HCT116 (cell line): ENCODE measurements around the gene STAC2. TPM values are rescaled to one million over a fixed set of nuclear protein-coding genes. Genes with fewer than 3 reads are reported as not detected.

Experiments
- ATAC-seq: fragments of 200-7000 bp; cut with Tn5 transposase; 2 replicates; pipeline ENCODE4 v1.9.1; 2020; ENCODE audit warnings: mild to moderate bottlenecking, moderate library complexity
- BruUV-seq: library from RNA; stranded (reverse); fragments of 400-500 nt; replicated peaks from 2 replicates; lab custom pipeline; 2021; lab: Mats Ljungman, UMichigan
- CTCF ChIA-PET: fragments of 300-600 bp; sonication (Branson Sonifier 250); formaldehyde crosslinking; loops from one replicate; lab custom pipeline; 2021; ENCODE audit warnings: antibody characterized with exemption; lab: Charles Lee
- POLR2A ChIA-PET: fragments of 300-600, 350-600 bp; sonication (Branson Sonifier 250); formaldehyde crosslinking; loops from one replicate; lab custom pipeline; 2021; ENCODE audit warnings: antibody characterized with exemption; lab: Charles Lee
- RAD21 ChIA-PET, 2 experiments: fragments of 300-600 bp; sonication (Branson Sonifier 250); formaldehyde crosslinking; loops; one replicate each; lab custom pipeline; 2023; ENCODE audit warnings: low total read pairs in 2 of 2; ENCODE audit not compliant: uncharacterized antibody in 2 of 2, unreplicated experiment in 2 of 2, low non-redundant PET in 1 of 2; lab: Charles Lee
- DNase-seq: peaks from one replicate; pipeline ENCODE4 v3.0.0-alpha.2; 2010; ENCODE audit warnings: low read depth, low spot score
- H2AFZ ChIP-seq: fragments of 200-600 bp; shearing (Covaris generic), sonication (generic); 2 replicates; pipeline ENCODE4 v1.6.1; 2017; ENCODE audit warnings: low read depth, mixed run types, mixed read lengths, antibody characterized with exemption, low read length; ENCODE audit not compliant: poor library complexity, severe bottlenecking
- H3K27ac ChIP-seq: 2 replicates; pipeline ENCODE4 v1.5.1; 2012; ENCODE audit warnings: low read depth, low read length
- H3K27me3 ChIP-seq: fragments of 200-600 bp; sonication (generic); 2 replicates; pipeline ENCODE4 v1.6.1; 2016; ENCODE audit warnings: mixed run types, low read length, mixed read lengths; ENCODE audit not compliant: insufficient read depth
- H3K36me3 ChIP-seq, 2 experiments: fragments of 200-500 bp in 1 of 2; fragments of 200-600 bp in 1 of 2; sonication (Bioruptor generic) in 1 of 2; sonication (generic) in 1 of 2; 2 replicates each; pipeline versions ENCODE4 v1.5.1 to v1.6.1; 2014 to 2016; ENCODE audit warnings: low read length in 2 of 2, inconsistent platforms in 1 of 2, mixed read lengths in 1 of 2, mixed run types in 1 of 2; ENCODE audit not compliant: insufficient read depth in 2 of 2, control insufficient read depth in 1 of 2
- H3K4me1 ChIP-seq, 2 experiments: fragments of 200-600 bp in 1 of 2; sonication (generic) in 1 of 2; 2 replicates each; pipeline versions ENCODE4 v1.5.1 to v1.6.1; 2012 to 2017; ENCODE audit warnings: low read length in 2 of 2, inconsistent platforms in 1 of 2, mild to moderate bottlenecking in 1 of 2, mixed read lengths in 1 of 2, mixed run types in 1 of 2, moderate library complexity in 1 of 2; ENCODE audit not compliant: insufficient read depth in 2 of 2, control insufficient read depth in 1 of 2
- H3K4me2 ChIP-seq: fragments of 200-600 bp; sonication (generic); 2 replicates; pipeline ENCODE4 v1.6.1; 2017; ENCODE audit warnings: mixed run types, low read length, mixed read lengths
- H3K4me3 ChIP-seq, 2 experiments: fragments of 200-600 bp in 1 of 2; sonication (generic) in 1 of 2; replicated peaks in 1 of 2; 2 replicates each; pipeline ENCODE4 v1.5.1; 2011 to 2016; ENCODE audit warnings: low read length in 2 of 2, control low read depth in 1 of 2, low read depth in 1 of 2, mild to moderate bottlenecking in 1 of 2, mixed read lengths in 1 of 2, mixed run types in 1 of 2
- H3K79me2 ChIP-seq: fragments of 200-600 bp; sonication (generic); 2 replicates; pipeline ENCODE4 v1.6.1; 2017; ENCODE audit warnings: mild to moderate bottlenecking, mixed run types, low read length, moderate library complexity, mixed read lengths; ENCODE audit not compliant: insufficient read depth
- H3K9ac ChIP-seq: fragments of 200-600 bp; sonication (generic); 2 replicates; pipeline ENCODE4 v1.6.1; 2016; ENCODE audit warnings: low read length, mixed read lengths
- H3K9me2 ChIP-seq: fragments of 200-600 bp; sonication (generic), shearing (Covaris generic); 2 replicates; pipeline ENCODE4 v1.6.1; 2017; ENCODE audit warnings: mixed run types, mild to moderate bottlenecking, moderate library complexity; ENCODE audit not compliant: insufficient read depth
- H3K9me3 ChIP-seq, 2 experiments: fragments of 200-500 bp in 1 of 2; fragments of 200-600 bp in 1 of 2; sonication (Bioruptor generic) in 1 of 2; sonication (generic) in 1 of 2; 2 replicates each; pipeline ENCODE4 v1.6.1; 2014 to 2017; ENCODE audit warnings: low read length in 2 of 2, mixed read lengths in 2 of 2, inconsistent platforms in 1 of 2, low read depth in 1 of 2, mild to moderate bottlenecking in 1 of 2, mixed run types in 1 of 2, moderate library complexity in 1 of 2; ENCODE audit not compliant: control insufficient read depth in 1 of 2, insufficient read depth in 1 of 2
- H4K20me1 ChIP-seq: fragments of 200-600 bp; sonication (generic), shearing (Covaris generic); 2 replicates; pipeline ENCODE4 v1.6.1; 2017; ENCODE audit warnings: mixed run types, mild to moderate bottlenecking, moderate library complexity; ENCODE audit not compliant: insufficient read depth
- ELF1 ChIP-seq: IDR thresholded peaks from 2 replicates; pipeline ENCODE4 v1.6.1; 2012; ENCODE audit warnings: low read depth, borderline replicate concordance
- EZH2 ChIP-seq: fragments of 200-600 bp; sonication (generic); IDR thresholded peaks from 2 replicates; pipeline ENCODE4 v1.6.1; 2017; ENCODE audit warnings: antibody characterized with exemption, mixed run types
- EZH2phosphoT487 ChIP-seq: fragments of 200-600 bp; IDR thresholded peaks from 2 replicates; pipeline ENCODE4 v1.6.1; 2018; ENCODE audit warnings: antibody characterized with exemption, borderline replicate concordance
- FOSL1 ChIP-seq: IDR thresholded peaks from 2 replicates; pipeline ENCODE4 v1.6.1; 2012; ENCODE audit warnings: low read depth
- MAX ChIP-seq: IDR thresholded peaks from 2 replicates; pipeline ENCODE4 v1.6.1; 2012
- YY1 ChIP-seq: IDR thresholded peaks from 2 replicates; pipeline ENCODE4 v1.6.1; 2011; ENCODE audit warnings: low read length, low read depth, moderate library complexity, mild to moderate bottlenecking; ENCODE audit not compliant: insufficient replicate concordance; ENCODE audit errors: extremely low read depth
- ZNF274 ChIP-seq: fragments of 200-500 bp; sonication (Bioruptor generic); IDR thresholded peaks from 2 replicates; pipeline ENCODE4 v1.6.1; 2014; ENCODE audit warnings: mild to moderate bottlenecking, low read depth, low read length, inconsistent platforms
- intact Hi-C: fragments of 100-400 bp; cut with micrococcal nuclease; formaldehyde crosslinking; loops from 2 replicates; pipeline ENCODE4 v1.10.0; 2022
- total RNA-seq: library from RNA; stranded (reverse); gene quantifications from one replicate; pipeline ENCODE4 v1.2.1, GENCODE V29; 2021; ENCODE audit not compliant: unreplicated experiment
- TF ChIP-seq, protein P1 (sequence below): IDR thresholded peaks from 2 replicates; pipeline ENCODE4 v1.6.1; 2011; ENCODE audit warnings: mild to moderate bottlenecking, low read length, moderate library complexity; ENCODE audit not compliant: insufficient replicate concordance; ENCODE audit errors: extremely low read depth

Gene STAC2
- total RNA-seq, 1 experiment from 2014 or later = not detected

- ChIA-PET RAD21 (no interaction called here), POLR2A (no interaction called here), CTCF (no interaction called here)
- no TSS peak for BruUV-seq
- Histone ChIP-seq H3K9ac (no peak overlapping the region), H3K4me3 (no peak overlapping the region), H2AFZ (no peak overlapping the region), H3K4me1 (peaks cover 7% of the 10 kb centered on the region in 2 experiments; a peak in 2 of 4 replicates), H3K27ac (no peak overlapping the region), H4K20me1 (no peaks in the 10 kb centered on the region), H3K36me3 (no peaks in the 10 kb centered on the region), H3K27me3 (no peaks in the 10 kb centered on the region), H3K4me2 (no peak overlapping the region), H3K9me2 (no peaks in the 10 kb centered on the region), H3K9me3 (no peaks in the 10 kb centered on the region), H3K79me2 (no peaks in the 10 kb centered on the region)
- TF ChIP-seq, protein P1, sequence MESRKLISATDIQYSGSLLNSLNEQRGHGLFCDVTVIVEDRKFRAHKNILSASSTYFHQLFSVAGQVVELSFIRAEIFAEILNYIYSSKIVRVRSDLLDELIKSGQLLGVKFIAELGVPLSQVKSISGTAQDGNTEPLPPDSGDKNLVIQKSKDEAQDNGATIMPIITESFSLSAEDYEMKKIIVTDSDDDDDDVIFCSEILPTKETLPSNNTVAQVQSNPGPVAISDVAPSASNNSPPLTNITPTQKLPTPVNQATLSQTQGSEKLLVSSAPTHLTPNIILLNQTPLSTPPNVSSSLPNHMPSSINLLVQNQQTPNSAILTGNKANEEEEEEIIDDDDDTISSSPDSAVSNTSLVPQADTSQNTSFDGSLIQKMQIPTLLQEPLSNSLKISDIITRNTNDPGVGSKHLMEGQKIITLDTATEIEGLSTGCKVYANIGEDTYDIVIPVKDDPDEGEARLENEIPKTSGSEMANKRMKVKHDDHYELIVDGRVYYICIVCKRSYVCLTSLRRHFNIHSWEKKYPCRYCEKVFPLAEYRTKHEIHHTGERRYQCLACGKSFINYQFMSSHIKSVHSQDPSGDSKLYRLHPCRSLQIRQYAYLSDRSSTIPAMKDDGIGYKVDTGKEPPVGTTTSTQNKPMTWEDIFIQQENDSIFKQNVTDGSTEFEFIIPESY = no peak
- TF ChIP-seq ZNF274 (no peak), EZH2phosphoT487 (no peak), ELF1 (no peak), EZH2 (no peak), MAX (no peak), YY1 (no peak), FOSL1 (no peak)
- intact Hi-C loops = no loop called here
- ATAC-seq (no peak; the same call in 1 of the 2 replicates), DNase-seq (no peak)
Observed at GRCh38 chr17:39221572-39221971, 4.2 kb downstream of the STAC2 start.
